ENCODE results near the gene IQSEC2. TPM values are rescaled to one million over a fixed set of nuclear protein-coding genes. Genes with fewer than 3 reads are reported as not detected.

Gene IQSEC2
- total RNA-seq, 1 donor from 2014 or later: 0.37 TPM

- no peak for DNase-seq
- Mint-ChIP-seq H3K9me3 (no peaks in the 10 kb centered on the region), H3K4me1 (peaks cover 6% of the 10 kb centered on the region), H3K4me3 (no peak overlapping the region), H3K27me3 (no peaks in the 10 kb centered on the region), H3K27ac (no peak overlapping the region), H3K36me3 (ENCODE audit: low read depth) (no peaks in the 10 kb centered on the region)
- intact Hi-C loops (cut with micrococcal nuclease): no loop called here
Measured at GRCh38 chrX:53234484-53234883, 46.9 kb downstream of the IQSEC2 start.

- no peak for DNase-seq
- H3K36me3 Mint-ChIP-seq (ENCODE audit: low read depth): no peaks in the 10 kb centered on the region
- H3K9me3 Mint-ChIP-seq: no peaks in the 10 kb centered on the region
- no peak overlapping the region for H3K27ac Mint-ChIP-seq
- peaks cover 3% of the 10 kb centered on the region for H3K4me1 Mint-ChIP-seq
- H3K27me3 Mint-ChIP-seq: no peaks in the 10 kb centered on the region
- no peak overlapping the region for H3K4me3 Mint-ChIP-seq
- intact Hi-C loops (cut with micrococcal nuclease): no loop called here
Measured at GRCh38 chrX:53233536-53233935, 47.8 kb downstream of the IQSEC2 start.

- H3K9me3 Mint-ChIP-seq: no peaks in the 10 kb centered on the region
- no peaks in the 10 kb centered on the region for H3K27me3 Mint-ChIP-seq
- no peak for DNase-seq
- no peak overlapping the region for H3K4me3 Mint-ChIP-seq
- H3K4me1 Mint-ChIP-seq: peaks cover 19% of the 10 kb centered on the region
- H3K36me3 Mint-ChIP-seq (ENCODE audit: low read depth): peaks cover 2% of the 10 kb centered on the region
- no peak overlapping the region for H3K27ac Mint-ChIP-seq
- intact Hi-C loops (cut with micrococcal nuclease): no loop called here
Measured at GRCh38 chrX:53230116-53230515, 51.3 kb downstream of the IQSEC2 start.

GRCh38 chrX:53227224-53227765 lies 54.1 kb downstream of the IQSEC2 start:
- no peaks in the 10 kb centered on the region for H3K9me3 Mint-ChIP-seq
- H3K27ac Mint-ChIP-seq: peak overlapping the region; percentile 37
- no peaks in the 10 kb centered on the region for H3K27me3 Mint-ChIP-seq
- peaks cover 35% of the 10 kb centered on the region for H3K4me1 Mint-ChIP-seq
- intact Hi-C loops (cut with micrococcal nuclease): no loop called here
- no peak for DNase-seq
- H3K4me3 Mint-ChIP-seq: no peak overlapping the region
- peaks cover 22% of the 10 kb centered on the region for H3K36me3 Mint-ChIP-seq (ENCODE audit: low read depth)

GRCh38 chrX:53224860-53225797 lies 56.3 kb downstream of the IQSEC2 start, which contains the start of gene KDM5C:
Gene KDM5C (minus strand): TSS chrX:53225207. CDS start chrX:53224889, 318 bp downstream.
- no peaks in the 10 kb centered on the region for H3K9me3 Mint-ChIP-seq
- intact Hi-C loops (cut with micrococcal nuclease): loop anchor here (2.0 kb wide), 1 partner anchor 198 kb away; the partner anchor contains the start of genes RIBC1 and SMC1A

DNA sequence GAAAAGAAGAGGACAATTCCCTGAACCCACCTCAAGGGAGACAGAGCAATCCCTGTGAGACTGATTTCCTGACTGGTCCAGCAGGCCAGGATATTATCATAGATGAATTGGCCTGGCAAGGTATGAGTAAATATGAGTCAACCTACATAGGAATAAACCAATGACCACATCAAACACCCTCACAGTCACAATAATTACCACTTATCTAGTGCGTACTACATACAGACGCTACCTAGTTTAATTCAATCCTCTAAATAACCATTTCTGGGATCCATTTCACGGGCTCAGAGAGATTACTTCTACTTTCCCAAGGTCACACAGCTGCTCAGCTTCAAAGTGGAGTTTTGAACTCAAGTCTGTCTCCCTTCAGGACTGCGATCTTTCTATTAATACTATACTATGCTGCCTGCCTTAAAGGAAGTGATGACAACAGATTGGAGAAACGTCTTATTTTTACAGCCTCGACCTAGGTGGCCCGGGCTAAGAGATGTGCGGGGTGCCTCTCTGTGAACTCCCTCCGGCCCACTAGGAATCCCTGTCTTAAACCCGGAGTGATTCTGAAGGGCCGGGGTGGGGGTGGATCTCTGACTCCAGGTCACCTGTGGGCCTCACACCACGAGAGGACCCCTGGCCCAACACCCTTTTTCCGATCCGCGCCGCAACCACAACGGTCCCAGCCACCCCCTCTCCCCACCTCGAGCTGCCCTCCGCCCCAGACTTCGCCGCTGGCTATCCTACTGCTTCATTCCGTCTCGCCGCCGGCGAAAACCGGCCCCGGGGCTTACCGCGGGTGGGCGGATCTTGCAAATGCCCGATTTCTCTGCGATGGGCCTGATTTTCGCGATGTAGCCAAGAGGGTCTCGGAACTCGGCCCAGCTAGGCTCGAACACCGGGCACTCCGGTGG lies 57.2 kb downstream of the IQSEC2 start:
- Mint-ChIP-seq H3K4me3 (peak overlapping the region; percentile 97), H3K36me3 (ENCODE audit: low read depth) (peaks cover 27% of the 10 kb centered on the region), H3K27ac (peak overlapping the region; percentile 99), H3K27me3 (no peaks in the 10 kb centered on the region), H3K4me1 (peaks cover 41% of the 10 kb centered on the region), H3K9me3 (no peaks in the 10 kb centered on the region)
- intact Hi-C loops (cut with micrococcal nuclease): loop anchor here (2.0 kb wide), 1 partner anchor 199 kb away; the partner anchor contains the start of genes RIBC1 and SMC1A
- peak; percentile 56 for DNase-seq

More at GRCh38 chrX:53224860-53225797, 56.3 kb downstream of the IQSEC2 start, which contains the start of gene KDM5C:
- H3K36me3 Mint-ChIP-seq (ENCODE audit: low read depth): peaks cover 23% of the 10 kb centered on the region
- H3K4me3 Mint-ChIP-seq: peak within 1 kb of the TSS; percentile 97
- H3K27me3 Mint-ChIP-seq: no peaks in the 10 kb centered on the region
- peak within 1 kb of the TSS; percentile 99 for H3K27ac Mint-ChIP-seq
- peak; percentile 95 for DNase-seq
- H3K4me1 Mint-ChIP-seq: peaks cover 43% of the 10 kb centered on the region

DNA sequence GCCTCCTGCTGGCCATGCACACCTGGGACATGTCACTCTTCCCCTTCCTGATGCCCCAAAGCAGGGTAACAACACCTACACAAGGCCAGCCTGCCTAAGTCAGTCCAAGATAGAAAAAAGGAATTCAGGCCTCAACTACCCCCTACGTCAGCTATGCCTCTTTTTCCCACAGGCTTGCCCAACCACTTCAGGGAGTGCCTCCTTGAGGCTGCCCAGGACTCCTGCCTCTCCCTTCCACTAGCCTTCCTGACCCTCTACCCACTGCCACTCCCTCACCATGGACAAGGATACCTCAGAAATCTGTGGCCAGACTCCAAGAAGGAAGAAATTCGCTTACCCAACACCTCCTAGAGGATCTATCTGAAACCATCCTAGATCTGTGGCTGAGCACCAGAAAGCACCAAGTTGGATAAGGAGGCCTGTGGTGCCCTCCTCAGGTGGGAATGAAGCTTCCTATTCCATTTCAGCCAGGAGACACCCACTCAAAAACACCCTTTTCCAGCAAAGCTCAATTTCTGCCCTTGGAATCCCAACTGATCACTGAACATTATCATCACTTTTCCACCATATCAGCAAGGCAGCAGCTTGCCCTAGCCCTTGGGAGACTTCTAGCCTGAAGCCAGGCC lies 58.2 kb downstream of the IQSEC2 start:
- no peaks in the 10 kb centered on the region for H3K27me3 Mint-ChIP-seq
- intact Hi-C loops (cut with micrococcal nuclease): no loop called here
- peaks cover 31% of the 10 kb centered on the region for H3K36me3 Mint-ChIP-seq (ENCODE audit: low read depth)
- H3K4me1 Mint-ChIP-seq: peaks cover 41% of the 10 kb centered on the region
- peak overlapping the region; percentile 99 for H3K27ac Mint-ChIP-seq
- no peaks in the 10 kb centered on the region for H3K9me3 Mint-ChIP-seq
- DNase-seq: no peak
- H3K4me3 Mint-ChIP-seq: peak overlapping the region; percentile 97

Other genes starting within 250 kb of the IQSEC2 start
- gene GPR173, start 232.8 kb downstream of the IQSEC2 start, total RNA-seq: not detected in 2 replicates
- 37.3 and 40.3 TPM in 2 replicates for gene TSPYL2, start 199.2 kb downstream of the IQSEC2 start, total RNA-seq
- gene KANTR, start 187.4 kb downstream of the IQSEC2 start, total RNA-seq: 7.8 and 10.0 TPM in 2 replicates
- 112 and 119 TPM in 2 replicates for gene KDM5C, start 56.4 kb downstream of the IQSEC2 start, total RNA-seq
- 141 and 144 TPM in 2 replicates for gene SMC1A, start 141.1 kb upstream of the IQSEC2 start, total RNA-seq
- 0.44 and 0.54 TPM in 2 replicates for gene RIBC1, start 141.3 kb upstream of the IQSEC2 start, total RNA-seq
- 148 and 165 TPM in 2 replicates for gene HSD17B10, start 152.8 kb upstream of the IQSEC2 start, total RNA-seq

All from activated CD4-positive, alpha-beta T cell treated with anti-CD3 and anti-CD28 coated beads, Interleukin-2, amount 10 ng/mL, durations not matched to agents 24 days and 14 days (primary cell).